Measurements from ENCODE around the gene LCN12.

LCN12 gene

DNA sequence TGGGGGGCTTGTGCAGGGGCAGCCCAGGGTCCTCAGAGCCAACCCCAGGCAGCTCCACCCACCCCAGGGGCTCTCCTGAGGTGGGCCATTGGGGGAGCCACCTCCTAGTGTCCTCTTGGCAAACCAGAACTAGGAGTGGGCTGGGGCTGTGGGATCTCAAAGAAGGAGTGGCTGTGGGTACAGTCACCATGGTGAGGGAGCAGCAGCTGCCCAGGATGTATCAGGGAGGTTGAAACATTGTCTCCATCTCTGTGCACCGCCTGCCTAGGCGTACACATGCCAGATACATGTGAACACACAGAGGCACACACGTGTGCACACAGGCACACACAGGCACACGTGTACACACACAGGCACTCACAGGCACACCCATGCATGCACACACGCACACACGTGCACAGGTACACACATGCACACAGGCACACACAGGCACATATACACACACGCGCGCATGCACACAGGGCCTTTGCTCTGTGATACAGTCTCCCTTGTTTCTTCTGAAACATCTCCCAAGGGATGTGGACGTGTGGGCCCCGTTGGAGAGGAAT is 10.7 kb downstream of the LCN12 start:
- in situ Hi-C loops (cut with MboI; ENCODE audit: low pct_unique_long_range_greater_than_20kb, low sequenced_read_pairs, unreplicated experiment) = no loop called here

DNA sequence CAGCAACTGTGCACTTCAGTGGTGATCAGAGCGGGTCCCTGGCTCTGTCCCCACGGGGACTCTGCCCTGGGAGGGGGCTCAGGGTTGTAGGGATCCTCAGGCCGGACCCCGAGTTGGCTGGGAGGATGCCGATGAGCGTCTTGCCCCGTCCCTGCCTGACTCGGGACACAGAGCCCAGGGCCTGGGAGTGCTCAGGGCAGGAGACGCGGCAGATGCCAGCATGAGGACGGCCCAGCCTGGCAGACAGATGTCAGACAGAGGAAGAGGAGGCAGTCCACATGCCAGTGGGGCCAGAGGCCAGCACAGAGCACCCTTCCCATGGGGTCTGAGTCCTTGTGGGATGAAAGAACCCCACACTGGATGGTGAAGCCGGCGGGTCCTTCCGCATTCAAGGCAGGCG is 11.3 kb downstream of the LCN12 start:
- in situ Hi-C loops (cut with MboI; ENCODE audit: low pct_unique_long_range_greater_than_20kb, low sequenced_read_pairs, unreplicated experiment) = no loop called here
- TF ChIP-seq, protein P1, sequence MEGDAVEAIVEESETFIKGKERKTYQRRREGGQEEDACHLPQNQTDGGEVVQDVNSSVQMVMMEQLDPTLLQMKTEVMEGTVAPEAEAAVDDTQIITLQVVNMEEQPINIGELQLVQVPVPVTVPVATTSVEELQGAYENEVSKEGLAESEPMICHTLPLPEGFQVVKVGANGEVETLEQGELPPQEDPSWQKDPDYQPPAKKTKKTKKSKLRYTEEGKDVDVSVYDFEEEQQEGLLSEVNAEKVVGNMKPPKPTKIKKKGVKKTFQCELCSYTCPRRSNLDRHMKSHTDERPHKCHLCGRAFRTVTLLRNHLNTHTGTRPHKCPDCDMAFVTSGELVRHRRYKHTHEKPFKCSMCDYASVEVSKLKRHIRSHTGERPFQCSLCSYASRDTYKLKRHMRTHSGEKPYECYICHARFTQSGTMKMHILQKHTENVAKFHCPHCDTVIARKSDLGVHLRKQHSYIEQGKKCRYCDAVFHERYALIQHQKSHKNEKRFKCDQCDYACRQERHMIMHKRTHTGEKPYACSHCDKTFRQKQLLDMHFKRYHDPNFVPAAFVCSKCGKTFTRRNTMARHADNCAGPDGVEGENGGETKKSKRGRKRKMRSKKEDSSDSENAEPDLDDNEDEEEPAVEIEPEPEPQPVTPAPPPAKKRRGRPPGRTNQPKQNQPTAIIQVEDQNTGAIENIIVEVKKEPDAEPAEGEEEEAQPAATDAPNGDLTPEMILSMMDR (IDR thresholded peaks at IDR 0.05; ENCODE audit: extremely low read depth, insufficient read depth, missing control alignments) = no peak
- DNase-seq (ENCODE audit: low spot score) = no peak

More for the DNA sequence above, 10.7 kb downstream of the LCN12 start:
- no peak for DNase-seq (ENCODE audit: low spot score)
- TF ChIP-seq, protein P1 (IDR thresholded peaks at IDR 0.05; ENCODE audit: extremely low read depth, insufficient read depth, missing control alignments) = no peak

DNA sequence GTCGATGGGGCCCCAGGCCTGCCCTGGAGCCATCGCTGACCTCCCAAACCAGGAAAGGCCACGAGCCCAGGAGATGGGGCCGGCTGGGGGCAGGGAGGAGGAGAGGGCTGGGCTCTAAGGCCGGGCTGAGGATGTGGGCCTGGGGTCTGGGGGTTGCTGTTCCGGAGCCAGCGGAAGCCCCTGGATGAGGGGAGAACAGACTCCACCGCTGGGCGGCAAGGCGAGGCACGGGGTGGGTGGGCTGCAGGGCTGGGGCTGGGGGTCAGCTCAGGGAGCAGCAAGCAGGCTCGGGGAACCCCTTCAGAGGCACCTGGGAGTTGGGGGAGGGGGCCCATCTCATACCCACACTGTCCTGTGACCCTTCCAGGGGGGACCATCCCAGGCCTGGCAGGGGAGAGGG is 11.7 kb downstream of the LCN12 start:
- TF ChIP-seq, protein P1 (IDR thresholded peaks at IDR 0.05; ENCODE audit: extremely low read depth, insufficient read depth, missing control alignments) = no peak
- in situ Hi-C loops (cut with MboI; ENCODE audit: low pct_unique_long_range_greater_than_20kb, low sequenced_read_pairs, unreplicated experiment) = no loop called here
- DNase-seq (ENCODE audit: low spot score) = no peak

DNA sequence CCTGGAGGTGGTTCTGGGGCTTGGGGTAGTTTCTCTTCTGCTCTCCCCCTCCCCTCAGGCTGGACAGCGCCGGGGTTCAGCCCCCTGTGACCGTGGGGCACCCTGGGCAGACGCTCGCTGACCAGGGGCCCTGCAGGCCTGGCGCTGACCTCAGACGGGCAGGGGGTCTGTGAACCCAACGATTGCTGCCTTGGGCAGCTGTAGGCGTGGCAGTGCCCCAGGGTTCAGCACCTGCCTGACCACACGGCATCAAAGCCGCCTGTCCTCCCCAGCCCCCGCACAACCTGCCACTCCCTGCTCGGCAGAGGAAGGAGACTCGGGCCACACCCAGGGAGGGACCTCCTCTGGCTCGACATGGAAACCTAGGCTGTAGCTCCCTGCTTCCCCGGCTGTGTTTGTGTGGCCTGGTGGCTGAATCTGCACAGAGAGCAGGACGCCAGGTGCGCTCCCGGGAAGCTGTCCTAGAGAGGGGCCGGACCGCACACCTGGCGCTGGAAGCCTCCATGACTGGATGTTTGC is 12.2 kb downstream of the LCN12 start:
- DNase-seq (ENCODE audit: low spot score) = no peak
- in situ Hi-C loops (cut with MboI; ENCODE audit: low pct_unique_long_range_greater_than_20kb, low sequenced_read_pairs, unreplicated experiment) = no loop called here

DNA sequence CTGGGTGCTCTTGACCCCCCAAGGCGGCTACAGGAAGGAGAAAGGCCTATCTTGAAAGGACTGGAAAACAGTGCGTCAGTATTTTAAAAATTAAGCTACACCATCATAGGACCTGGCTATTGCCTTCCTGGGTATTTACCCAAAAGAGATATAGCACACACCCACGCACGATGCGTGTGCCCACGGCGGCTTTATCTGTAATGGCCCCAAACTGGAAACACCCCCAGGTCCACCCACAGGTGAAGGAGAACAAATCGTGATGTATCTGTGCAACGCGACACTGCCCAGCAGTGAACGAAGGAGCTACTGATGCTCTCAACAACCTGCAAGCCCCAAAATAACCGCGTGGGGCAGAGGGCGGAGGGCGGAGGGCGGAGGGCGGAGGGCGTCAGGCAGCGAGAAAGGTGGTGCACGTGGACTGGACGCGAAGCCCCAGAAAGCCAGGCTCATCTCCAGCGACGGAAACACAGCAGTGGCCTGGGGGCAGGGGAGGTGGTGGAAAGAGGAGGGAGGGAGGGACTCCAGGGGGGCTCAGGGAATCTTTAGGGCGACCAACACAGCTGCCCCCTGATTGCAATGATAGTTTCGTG is 12.9 kb downstream of the LCN12 start:
- in situ Hi-C loops (cut with MboI; ENCODE audit: low pct_unique_long_range_greater_than_20kb, low sequenced_read_pairs, unreplicated experiment) = no loop called here
- TF ChIP-seq, protein P1 (IDR thresholded peaks at IDR 0.05; ENCODE audit: extremely low read depth, insufficient read depth, missing control alignments) = no peak
- no peak for DNase-seq (ENCODE audit: low spot score)

More for the DNA sequence above, 12.2 kb downstream of the LCN12 start:
- TF ChIP-seq, protein P1 (IDR thresholded peaks at IDR 0.05; ENCODE audit: extremely low read depth, insufficient read depth, missing control alignments) = no peak

DNA sequence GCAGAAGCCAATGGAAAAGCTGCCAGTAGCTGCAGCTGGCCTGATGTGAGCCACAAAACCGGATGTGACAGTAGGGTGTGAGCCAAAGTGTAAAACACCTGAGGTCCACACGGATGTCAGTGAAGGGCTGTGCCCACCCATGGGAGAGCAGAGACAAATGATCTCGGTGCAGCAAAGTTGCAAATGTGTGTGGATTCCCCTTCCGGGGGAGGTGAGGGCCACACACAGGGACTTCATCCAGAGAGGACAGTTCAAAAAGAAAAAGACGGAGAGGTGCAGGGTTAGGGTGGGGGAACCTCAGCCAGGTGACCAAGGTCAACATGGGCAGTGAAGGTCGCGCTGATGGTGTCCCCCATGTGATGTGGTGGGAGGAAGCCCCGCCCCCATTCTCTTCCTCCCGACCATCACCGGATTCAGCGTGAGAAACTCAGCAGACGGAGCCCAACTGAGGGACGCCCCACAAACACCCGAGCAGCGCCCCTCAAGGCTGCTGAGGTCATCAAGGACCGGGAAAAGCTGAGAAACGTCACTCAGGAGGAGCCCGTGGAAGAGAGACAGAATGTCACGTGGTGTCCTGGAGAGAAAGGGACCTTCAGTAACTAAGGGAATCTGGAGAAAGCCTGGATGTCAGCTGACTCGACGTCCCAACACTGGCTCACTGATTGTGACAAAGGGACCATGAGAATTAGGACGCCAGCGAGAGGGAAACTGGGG is 13.9 kb downstream of the LCN12 start:
- in situ Hi-C loops (cut with MboI; ENCODE audit: low pct_unique_long_range_greater_than_20kb, low sequenced_read_pairs, unreplicated experiment) = no loop called here
- TF ChIP-seq, protein P1 (IDR thresholded peaks at IDR 0.05; ENCODE audit: extremely low read depth, insufficient read depth, missing control alignments) = no peak
- DNase-seq (ENCODE audit: low spot score) = no peak

Data from GM13977 (cell line).